ENCODE results near the gene FBXO44.

Gene FBXO44

DNA sequence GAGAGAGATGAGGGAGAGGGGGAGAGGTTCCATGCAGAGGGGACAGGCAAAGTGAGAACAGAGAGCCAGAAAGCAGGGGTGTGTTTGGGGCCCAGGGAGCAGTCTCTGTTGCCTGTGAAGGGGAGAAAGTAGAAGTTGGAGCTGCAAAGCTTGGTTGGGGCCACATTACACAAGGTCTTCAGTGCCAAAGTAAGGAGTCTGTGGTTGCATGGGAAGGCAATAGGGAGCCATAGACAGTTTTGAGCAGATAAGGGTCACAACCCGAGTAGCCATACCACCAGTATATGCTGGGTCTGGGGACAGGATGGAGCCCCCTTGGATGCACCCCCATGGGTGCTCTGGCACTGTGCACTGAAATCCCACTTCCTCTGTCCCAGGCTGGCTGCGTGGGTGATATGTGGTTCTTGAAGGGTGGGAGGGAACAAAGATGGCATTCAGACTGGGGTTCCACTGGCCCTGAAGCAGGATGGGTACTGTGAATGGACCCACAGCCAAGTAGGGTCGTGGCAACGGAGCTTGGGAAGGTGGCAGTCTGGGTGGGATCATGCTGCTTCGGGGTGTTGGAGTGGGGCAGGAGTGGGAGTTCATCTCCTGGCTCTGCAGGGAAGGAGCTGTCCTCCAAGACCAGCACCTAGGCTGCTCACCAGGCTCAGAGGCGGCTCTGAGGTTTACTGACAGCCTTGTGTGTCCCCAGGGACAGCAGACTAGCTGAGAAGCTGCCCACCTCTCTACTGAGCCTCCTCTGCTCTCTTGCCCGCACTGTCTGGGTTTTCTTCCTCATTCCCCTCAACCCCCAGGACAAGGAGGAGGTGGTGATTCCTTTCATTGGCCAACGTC is 48.9 kb downstream of the FBXO44 start:
- Histone ChIP-seq H3K4me3 (ENCODE audit: low read depth, low read length, poor library complexity, severe bottlenecking) (no peak overlapping the region), H3K9me3 (ENCODE audit: low read length) (no peaks in the 10 kb centered on the region), H3K27me3 (ENCODE audit: insufficient read depth, low read length) (no peaks in the 10 kb centered on the region; the same call in 1 of the 2 replicates), H3K79me2 (ENCODE audit: insufficient read depth, low read length) (no peaks in the 10 kb centered on the region), H3K27ac (ENCODE audit: low read depth, low read length, poor library complexity, severe bottlenecking) (no peak overlapping the region), H4K20me1 (ENCODE audit: insufficient read depth, low read length) (no peaks in the 10 kb centered on the region), H3K4me1 (ENCODE audit: insufficient read depth, low read length, severe bottlenecking) (no peaks in the 10 kb centered on the region), H3K9me2 (ENCODE audit: low read depth, low read length) (no peaks in the 10 kb centered on the region), H3K9ac (ENCODE audit: low read length) (no peak overlapping the region), H3K36me3 (ENCODE audit: insufficient read depth, low read length) (no peaks in the 10 kb centered on the region), H2AFZ (ENCODE audit: low read length) (no peak overlapping the region), H3K4me2 (ENCODE audit: low read length) (no peak overlapping the region), H3F3A (ENCODE audit: insufficient read depth, low read length) (no peaks in the 10 kb centered on the region)
- no peak for TF ChIP-seq EZH2 (IDR thresholded peaks at IDR 0.05; ENCODE audit: borderline replicate concordance, low read length)
- TF ChIP-seq, protein P1, sequence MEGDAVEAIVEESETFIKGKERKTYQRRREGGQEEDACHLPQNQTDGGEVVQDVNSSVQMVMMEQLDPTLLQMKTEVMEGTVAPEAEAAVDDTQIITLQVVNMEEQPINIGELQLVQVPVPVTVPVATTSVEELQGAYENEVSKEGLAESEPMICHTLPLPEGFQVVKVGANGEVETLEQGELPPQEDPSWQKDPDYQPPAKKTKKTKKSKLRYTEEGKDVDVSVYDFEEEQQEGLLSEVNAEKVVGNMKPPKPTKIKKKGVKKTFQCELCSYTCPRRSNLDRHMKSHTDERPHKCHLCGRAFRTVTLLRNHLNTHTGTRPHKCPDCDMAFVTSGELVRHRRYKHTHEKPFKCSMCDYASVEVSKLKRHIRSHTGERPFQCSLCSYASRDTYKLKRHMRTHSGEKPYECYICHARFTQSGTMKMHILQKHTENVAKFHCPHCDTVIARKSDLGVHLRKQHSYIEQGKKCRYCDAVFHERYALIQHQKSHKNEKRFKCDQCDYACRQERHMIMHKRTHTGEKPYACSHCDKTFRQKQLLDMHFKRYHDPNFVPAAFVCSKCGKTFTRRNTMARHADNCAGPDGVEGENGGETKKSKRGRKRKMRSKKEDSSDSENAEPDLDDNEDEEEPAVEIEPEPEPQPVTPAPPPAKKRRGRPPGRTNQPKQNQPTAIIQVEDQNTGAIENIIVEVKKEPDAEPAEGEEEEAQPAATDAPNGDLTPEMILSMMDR (IDR thresholded peaks at IDR 0.05; ENCODE audit: low read length): no peak

DNA sequence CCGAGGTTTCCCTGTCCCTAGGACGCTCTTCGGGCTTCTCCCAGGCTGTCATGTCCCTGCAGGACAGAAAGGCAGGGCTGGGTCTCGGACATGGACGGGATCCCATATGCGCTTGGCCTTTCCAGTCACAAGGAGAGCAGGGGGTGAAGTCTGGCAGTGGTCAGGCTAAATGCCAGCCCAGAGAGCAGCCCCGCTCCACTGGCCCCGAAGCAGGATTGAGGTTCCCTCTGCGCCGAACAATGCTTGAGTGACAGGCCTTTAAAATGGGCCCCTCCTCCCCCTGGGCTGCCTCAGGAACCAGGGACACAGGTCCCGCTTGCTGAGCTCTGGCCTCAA is 49.5 kb downstream of the FBXO44 start:
- H3K4me3 ChIP-seq (ENCODE audit: low read depth, low read length, poor library complexity, severe bottlenecking): no peak overlapping the region
- H3K36me3 ChIP-seq (ENCODE audit: insufficient read depth, low read length): no peaks in the 10 kb centered on the region
- no peak overlapping the region for H3K27ac ChIP-seq (ENCODE audit: low read depth, low read length, poor library complexity, severe bottlenecking)
- no peaks in the 10 kb centered on the region for H3K9me2 ChIP-seq (ENCODE audit: low read depth, low read length)
- H3K27me3 ChIP-seq (ENCODE audit: insufficient read depth, low read length): peaks cover 5% of the 10 kb centered on the region
- no peak overlapping the region for H3K4me2 ChIP-seq (ENCODE audit: low read length)
- H3K9ac ChIP-seq (ENCODE audit: low read length): no peak overlapping the region
- H2AFZ ChIP-seq (ENCODE audit: low read length): no peak overlapping the region
- H3F3A ChIP-seq (ENCODE audit: insufficient read depth, low read length): no peaks in the 10 kb centered on the region
- no peaks in the 10 kb centered on the region for H3K4me1 ChIP-seq (ENCODE audit: insufficient read depth, low read length, severe bottlenecking)
- H3K9me3 ChIP-seq (ENCODE audit: low read length): no peaks in the 10 kb centered on the region
- no peak for TF ChIP-seq EZH2 (IDR thresholded peaks at IDR 0.05; ENCODE audit: borderline replicate concordance, low read length)
- TF ChIP-seq, protein P1 (IDR thresholded peaks at IDR 0.05; ENCODE audit: low read length): no peak
- no peaks in the 10 kb centered on the region for H3K79me2 ChIP-seq (ENCODE audit: insufficient read depth, low read length)
- H4K20me1 ChIP-seq (ENCODE audit: insufficient read depth, low read length): no peaks in the 10 kb centered on the region

DNA sequence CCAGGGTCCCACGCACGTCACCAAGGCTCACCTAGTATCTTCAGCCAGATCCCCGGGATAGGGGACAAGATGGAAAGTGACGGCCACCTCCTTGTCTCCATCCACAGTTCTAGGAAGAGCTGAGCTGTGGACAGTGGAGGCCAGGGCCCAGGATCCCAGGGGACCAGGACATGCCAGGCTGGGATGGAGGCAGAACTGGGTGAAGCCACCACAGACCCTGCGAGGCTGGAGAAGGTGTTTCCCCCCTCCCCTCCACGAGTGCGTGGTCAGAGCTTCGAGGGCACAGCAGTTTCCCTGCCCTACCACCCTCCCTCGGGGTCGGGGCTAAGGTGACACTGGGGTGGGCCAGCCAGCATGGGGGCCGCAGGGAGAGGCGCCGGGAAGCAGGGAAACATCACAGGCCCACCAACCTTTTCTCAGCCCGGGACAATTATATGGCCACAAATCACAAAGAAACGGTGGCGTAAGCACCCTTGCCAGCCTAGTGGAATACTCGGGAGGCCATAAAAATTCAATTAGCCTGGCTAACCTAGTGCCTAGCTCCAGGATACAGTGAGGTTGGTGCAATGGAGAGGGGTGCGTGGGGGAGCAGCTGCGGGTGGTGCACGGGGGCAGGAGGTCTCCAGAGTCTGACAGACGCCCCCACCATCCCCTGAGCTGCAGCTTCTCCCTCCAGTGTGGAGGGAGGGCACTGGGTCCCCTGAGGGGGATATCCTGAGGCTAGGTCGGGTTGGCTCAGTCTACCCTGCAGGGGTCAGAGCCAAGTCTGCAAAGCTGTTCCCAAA is 50.2 kb downstream of the FBXO44 start:
- H3K27me3 ChIP-seq (ENCODE audit: insufficient read depth, low read length): peaks cover 5% of the 10 kb centered on the region
- H2AFZ ChIP-seq (ENCODE audit: low read length): no peak overlapping the region
- H3K4me1 ChIP-seq (ENCODE audit: insufficient read depth, low read length, severe bottlenecking): no peaks in the 10 kb centered on the region
- TF ChIP-seq, protein P1 (IDR thresholded peaks at IDR 0.05; ENCODE audit: low read length): no peak
- TF ChIP-seq EZH2 (IDR thresholded peaks at IDR 0.05; ENCODE audit: borderline replicate concordance, low read length): no peak
- no peaks in the 10 kb centered on the region for H3F3A ChIP-seq (ENCODE audit: insufficient read depth, low read length)
- no peaks in the 10 kb centered on the region for H3K9me2 ChIP-seq (ENCODE audit: low read depth, low read length)
- no peaks in the 10 kb centered on the region for H4K20me1 ChIP-seq (ENCODE audit: insufficient read depth, low read length)
- no peak overlapping the region for H3K27ac ChIP-seq (ENCODE audit: low read depth, low read length, poor library complexity, severe bottlenecking)
- H3K4me2 ChIP-seq (ENCODE audit: low read length): no peak overlapping the region
- no peaks in the 10 kb centered on the region for H3K9me3 ChIP-seq (ENCODE audit: low read length)
- no peak overlapping the region for H3K9ac ChIP-seq (ENCODE audit: low read length)
- H3K36me3 ChIP-seq (ENCODE audit: insufficient read depth, low read length): no peaks in the 10 kb centered on the region
- no peaks in the 10 kb centered on the region for H3K79me2 ChIP-seq (ENCODE audit: insufficient read depth, low read length)
- H3K4me3 ChIP-seq (ENCODE audit: low read depth, low read length, poor library complexity, severe bottlenecking): no peak overlapping the region
